Measurements from ENCODE around the gene GANC. TPM values are rescaled to one million over a fixed set of nuclear protein-coding genes. Genes with fewer than 3 reads are reported as not detected.

The GANC gene
- total RNA-seq, 1 experiment from 2014 or later, result 15.8 TPM

- Histone ChIP-seq H4K20me1 (ENCODE audit: control insufficient read depth, insufficient read depth, insufficient read length) (no peaks in the 10 kb centered on the region), H3K23ac (ENCODE audit: insufficient read length, low read depth, low read length) (no peak overlapping the region), H2BK5ac (ENCODE audit: insufficient read length, low read length) (no peak overlapping the region), H4K5ac (ENCODE audit: insufficient read length, low read depth, low read length) (no peak overlapping the region), H4K91ac (ENCODE audit: insufficient read length, low read depth, low read length) (no peak overlapping the region), H2BK15ac (ENCODE audit: low read depth, low read length) (no peak overlapping the region), H3K27me3 (ENCODE audit: insufficient read depth, low read length) (no peaks in the 10 kb centered on the region), H3K4ac (ENCODE audit: low read depth, low read length) (no peak overlapping the region), H3K4me1 (ENCODE audit: insufficient read depth, low read length) (no peaks in the 10 kb centered on the region), H3K14ac (ENCODE audit: insufficient read depth, low read length) (no peak overlapping the region), H3K56ac (ENCODE audit: insufficient read length, low read depth, low read length) (no peak overlapping the region), H3K4me2 (ENCODE audit: insufficient read depth, insufficient read length, low read length) (no peak overlapping the region), H2AK5ac (ENCODE audit: insufficient read length, low read length) (no peak overlapping the region), H3K27ac (ENCODE audit: insufficient read length, low read depth, low read length) (no peak overlapping the region), H4K8ac (replicated peaks; ENCODE audit: insufficient read length, low read depth, low read length) (no peak overlapping the region), H3K9me3 (ENCODE audit: control insufficient read depth, low read depth, low read length) (no peaks in the 10 kb centered on the region), H2BK12ac (ENCODE audit: insufficient read length, low read depth, low read length) (no peak overlapping the region), H2BK120ac (ENCODE audit: low read depth, low read length, poor library complexity, severe bottlenecking) (no peak overlapping the region), H3K23me2 (ENCODE audit: insufficient read length, low read depth, low read length, poor library complexity, severe bottlenecking) (no peaks in the 10 kb centered on the region), H2BK20ac (ENCODE audit: low read depth, low read length, poor library complexity, severe bottlenecking) (no peak overlapping the region), H3K9ac (ENCODE audit: extremely low read depth, insufficient read length, low read length) (no peak overlapping the region), H3K79me2 (ENCODE audit: insufficient read depth, low read length) (no peaks in the 10 kb centered on the region), H3K18ac (ENCODE audit: insufficient read length, low read depth, low read length) (no peak overlapping the region), H2AFZ (ENCODE audit: low read length) (no peak overlapping the region), H3K79me1 (ENCODE audit: insufficient read depth, low read depth, low read length, poor library complexity, severe bottlenecking) (no peaks in the 10 kb centered on the region), H3T11ph (ENCODE audit: low read length) (no peak overlapping the region)
- H3K27ac Mint-ChIP-seq, result no peak overlapping the region
- no peak for TF ChIP-seq CTCF (conservative IDR thresholded peaks at IDR 0.05)
- DNase-seq, result no peak
- no peaks in the 10 kb centered on the region for H3K27me3 Mint-ChIP-seq (ENCODE audit: low read depth)
- no peaks in the 10 kb centered on the region for H3K36me3 Mint-ChIP-seq (ENCODE audit: insufficient read depth in 1 of 3, low read depth in 3 of 3)
- H3K4me3 Mint-ChIP-seq, result no peak overlapping the region
- no peaks in the 10 kb centered on the region; a peak in 1 of 5 replicates for H3K9me3 Mint-ChIP-seq
- no peaks in the 10 kb centered on the region for H3K4me1 Mint-ChIP-seq
- no CpG with 5 or more reads among the region's 4 CpGs for WGBS (ENCODE audit: extremely low coverage, insufficient read length, low lambda C conversion rate)
Measured at GRCh38 chr15:42324308-42324707, 51.3 kb downstream of the GANC start.
